Measurements from ENCODE around the gene ABCB9. TPM values are rescaled to one million over a fixed set of nuclear protein-coding genes. Genes with fewer than 3 reads are reported as not detected.

The ABCB9 gene
- total RNA-seq, 1 donor from 2014 or later = 1.6 TPM

GRCh38 chr12:122994140-122994675 lies 27.9 kb upstream of the ABCB9 start:
- Histone ChIP-seq H3K27me3 (ENCODE audit: low read depth) (no peaks in the 10 kb centered on the region), H3K4me3 (no peak overlapping the region), H3K36me3 (peaks cover 56% of the 10 kb centered on the region), H3K4me1 (peaks cover 18% of the 10 kb centered on the region), H3K9me3 (replicated peaks) (no peaks in the 10 kb centered on the region), H3K27ac (replicated peaks) (no peak overlapping the region)
- TF ChIP-seq CTCF (IDR thresholded peaks at IDR 0.05; ENCODE audit: borderline replicate concordance) = no peak
- no peak for DNase-seq
- intact Hi-C loops (cut with micrococcal nuclease) = no loop called here

- peaks cover 18% of the 10 kb centered on the region for H3K4me1 ChIP-seq
- DNase-seq = no peak
- no peak for TF ChIP-seq CTCF (IDR thresholded peaks at IDR 0.05; ENCODE audit: borderline replicate concordance)
- H3K27ac ChIP-seq (replicated peaks) = no peak overlapping the region
- intact Hi-C loops (cut with micrococcal nuclease) = no loop called here
- H3K27me3 ChIP-seq (ENCODE audit: low read depth) = no peaks in the 10 kb centered on the region
- no peak overlapping the region for H3K4me3 ChIP-seq
- H3K36me3 ChIP-seq = peaks cover 71% of the 10 kb centered on the region
- H3K9me3 ChIP-seq (replicated peaks) = no peaks in the 10 kb centered on the region
These were observed 26.1 kb upstream of the ABCB9 start for GRCh38 chr12:122992386-122992785.

GRCh38 chr12:122991623-122992275 lies 25.5 kb upstream of the ABCB9 start:
- intact Hi-C loops (cut with micrococcal nuclease) = no loop called here
- H3K36me3 ChIP-seq = peaks cover 71% of the 10 kb centered on the region
- no peak overlapping the region for H3K27ac ChIP-seq (replicated peaks)
- no peaks in the 10 kb centered on the region for H3K9me3 ChIP-seq (replicated peaks)
- no peaks in the 10 kb centered on the region for H3K27me3 ChIP-seq (ENCODE audit: low read depth)
- TF ChIP-seq CTCF (IDR thresholded peaks at IDR 0.05; ENCODE audit: borderline replicate concordance) = no peak
- DNase-seq = no peak
- H3K4me3 ChIP-seq = no peak overlapping the region
- peaks cover 18% of the 10 kb centered on the region for H3K4me1 ChIP-seq

- Histone ChIP-seq H3K4me3 (no peak overlapping the region), H3K27me3 (ENCODE audit: low read depth) (no peaks in the 10 kb centered on the region), H3K36me3 (peaks cover 71% of the 10 kb centered on the region), H3K4me1 (peaks cover 12% of the 10 kb centered on the region), H3K9me3 (replicated peaks) (no peaks in the 10 kb centered on the region), H3K27ac (replicated peaks) (no peak overlapping the region)
- TF ChIP-seq CTCF (IDR thresholded peaks at IDR 0.05; ENCODE audit: borderline replicate concordance) = no peak
- intact Hi-C loops (cut with micrococcal nuclease) = no loop called here
- no peak for DNase-seq
These were observed 24.8 kb upstream of the ABCB9 start for GRCh38 chr12:122990961-122991622.

- TF ChIP-seq CTCF (IDR thresholded peaks at IDR 0.05; ENCODE audit: borderline replicate concordance) = no peak
- peaks cover 72% of the 10 kb centered on the region for H3K36me3 ChIP-seq
- H3K9me3 ChIP-seq (replicated peaks) = no peaks in the 10 kb centered on the region
- H3K4me3 ChIP-seq = no peak overlapping the region
- H3K4me1 ChIP-seq = peaks cover 8% of the 10 kb centered on the region
- intact Hi-C loops (cut with micrococcal nuclease) = no loop called here
- no peak overlapping the region for H3K27ac ChIP-seq (replicated peaks)
- DNase-seq = no peak
- no peaks in the 10 kb centered on the region for H3K27me3 ChIP-seq (ENCODE audit: low read depth)
These were observed 24.3 kb upstream of the ABCB9 start for GRCh38 chr12:122990561-122990960.

Data from left ventricle myocardium inferior (tissue), 1 donor.